ENCODE data around the gene KIN. TPM values are rescaled to one million over a fixed set of nuclear protein-coding genes. Genes with fewer than 3 reads are reported as not detected.
A peak's percentile ranks its signal among the peaks of the same experiment; 100 is the strongest.
"Not testable (repeated sequence)": the region's sequence is repeated elsewhere in the genome, so short reads cannot be mapped to it uniquely, and the experiment has no call there.

KIN gene
- total RNA-seq, 1 donor: 5.8 TPM

DNA sequence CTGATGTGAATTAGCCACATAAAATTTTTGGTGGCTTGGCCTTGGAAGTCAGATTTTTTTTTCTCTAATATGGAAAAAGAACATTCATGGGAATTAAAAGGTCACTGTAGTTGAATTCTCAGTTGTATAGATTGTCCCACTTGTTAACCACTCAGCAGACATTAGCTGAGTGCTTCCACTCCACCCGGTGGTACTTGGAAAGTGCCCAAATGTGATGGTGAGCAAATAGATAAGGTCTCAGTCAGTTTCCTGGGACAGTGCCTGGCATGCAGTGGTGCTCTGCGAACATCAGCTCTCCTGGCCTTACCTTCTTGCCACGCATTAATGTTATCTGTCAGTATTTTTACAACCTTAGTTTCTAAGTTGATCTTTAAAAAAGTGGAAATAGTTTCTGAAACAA, 1.6 kb upstream of the KIN start:
- no peak for TF ChIP-seq CTCF (IDR thresholded peaks at IDR 0.05; ENCODE audit: extremely low read depth, low read depth, low read length)
- H3K4me3 ChIP-seq (ENCODE audit: insufficient read depth, low read length): peak overlapping the region; percentile 99
- peaks cover 43% of the 10 kb centered on the region for H3K4me1 ChIP-seq (ENCODE audit: insufficient read depth, low read length)
- peak overlapping the region; percentile 100 for H3K4me2 ChIP-seq (ENCODE audit: insufficient read depth, low read length)
- no peak for DNase-seq (ENCODE audit: insufficient read length, low spot score, missing footprints)
- peaks cover 100% of the 10 kb centered on the region for H3K79me2 ChIP-seq (ENCODE audit: insufficient read depth, low read length)
- H4K20me1 ChIP-seq (ENCODE audit: insufficient read depth, low read length): peaks cover 67% of the 10 kb centered on the region
- H3K9me3 ChIP-seq (ENCODE audit: low read depth, low read length): no peaks in the 10 kb centered on the region
- no peaks in the 10 kb centered on the region for H3K27me3 ChIP-seq (ENCODE audit: insufficient read depth, low read length)
- H2AFZ ChIP-seq (ENCODE audit: low read length): no peak overlapping the region
- H3K27ac ChIP-seq (ENCODE audit: low read depth, low read length): peak overlapping the region; percentile 88
- no peaks in the 10 kb centered on the region for H3K36me3 ChIP-seq (ENCODE audit: insufficient read depth, low read length)

DNA sequence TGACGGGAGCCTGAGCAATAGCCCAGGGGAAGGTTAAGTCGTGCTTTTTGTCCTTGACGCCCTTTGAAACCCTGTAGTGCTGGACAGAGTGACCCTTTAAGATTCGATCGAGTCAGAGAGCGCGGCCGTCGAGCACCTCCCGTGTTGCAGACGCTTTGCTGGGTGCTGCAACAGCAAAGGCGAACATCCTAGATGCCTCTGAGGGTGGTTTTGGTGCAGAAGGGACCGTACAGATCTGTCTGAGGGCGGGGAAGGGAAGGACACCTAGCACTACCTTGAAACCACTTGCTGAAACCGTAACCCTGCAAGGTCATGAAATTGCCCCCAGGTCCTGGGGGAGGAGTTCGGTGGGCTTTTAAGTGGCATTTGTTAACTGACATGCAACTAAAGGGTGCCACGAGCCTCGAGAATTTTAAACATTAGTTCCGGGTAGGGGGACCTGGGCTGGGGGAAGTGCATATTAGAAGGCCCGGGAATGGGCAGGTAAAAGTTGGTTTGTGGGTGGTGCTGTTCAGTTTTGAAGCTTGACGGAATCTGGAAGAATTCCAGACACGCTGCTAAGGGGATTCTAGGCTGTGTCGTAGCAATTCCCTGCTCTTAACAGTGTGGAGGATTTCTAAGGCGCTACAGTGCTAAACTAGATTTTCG, 970 bp upstream of the KIN start:
- H3K4me2 ChIP-seq (ENCODE audit: insufficient read depth, low read length): peak overlapping the region; percentile 100
- H3K36me3 ChIP-seq (ENCODE audit: insufficient read depth, low read length): no peaks in the 10 kb centered on the region
- peak overlapping the region; percentile 88 for H3K27ac ChIP-seq (ENCODE audit: low read depth, low read length)
- H3K4me3 ChIP-seq (ENCODE audit: insufficient read depth, low read length): peak overlapping the region; percentile 99
- no peaks in the 10 kb centered on the region for H3K27me3 ChIP-seq (ENCODE audit: insufficient read depth, low read length)
- H2AFZ ChIP-seq (ENCODE audit: low read length): peak overlapping the region; percentile 64
- peaks cover 99% of the 10 kb centered on the region for H3K79me2 ChIP-seq (ENCODE audit: insufficient read depth, low read length)
- peaks cover 64% of the 10 kb centered on the region for H4K20me1 ChIP-seq (ENCODE audit: insufficient read depth, low read length)
- H3K9me3 ChIP-seq (ENCODE audit: low read depth, low read length): no peaks in the 10 kb centered on the region
- H3K4me1 ChIP-seq (ENCODE audit: insufficient read depth, low read length): peaks cover 38% of the 10 kb centered on the region
- no peak for TF ChIP-seq CTCF (IDR thresholded peaks at IDR 0.05; ENCODE audit: extremely low read depth, low read depth, low read length)
- DNase-seq (ENCODE audit: insufficient read length, low spot score, missing footprints): no peak

DNA sequence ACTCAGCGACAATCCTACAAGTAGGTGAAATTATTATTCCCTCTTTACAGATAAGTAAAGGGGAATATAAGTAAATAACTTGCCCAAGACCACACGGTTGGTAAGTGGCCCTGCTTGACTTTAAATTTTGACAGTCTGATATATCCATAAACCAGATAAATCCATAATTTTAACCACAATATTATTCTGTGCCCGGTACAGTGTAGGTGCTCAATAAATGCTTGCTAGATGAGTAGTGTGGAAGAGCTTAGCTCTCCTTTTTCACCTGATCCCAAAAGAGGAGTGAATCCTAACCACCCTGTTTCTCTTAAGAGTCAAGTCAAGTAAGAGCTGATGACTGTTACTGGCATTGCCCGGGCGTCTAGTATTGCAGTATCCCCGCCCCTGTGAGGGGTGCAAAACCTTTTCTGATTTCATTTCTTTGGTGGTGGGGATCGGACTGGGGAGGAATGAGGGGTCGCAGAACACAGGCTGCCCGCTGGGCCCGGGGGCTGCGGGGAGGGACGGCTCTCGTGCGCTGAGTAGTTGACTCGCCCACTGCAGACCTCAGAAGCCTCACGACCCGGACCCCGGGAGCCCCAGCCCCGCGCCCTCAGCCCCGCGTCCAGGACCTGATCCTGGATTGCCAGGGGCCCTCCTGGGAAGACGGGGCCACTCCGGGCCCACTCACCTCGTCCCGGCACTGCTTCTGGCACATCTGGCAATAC, 490 bp downstream of the KIN start:
- H2AFZ ChIP-seq (ENCODE audit: low read length): peak overlapping the region; percentile 99
- peaks cover 98% of the 10 kb centered on the region for H3K79me2 ChIP-seq (ENCODE audit: insufficient read depth, low read length)
- no peak for TF ChIP-seq CTCF (IDR thresholded peaks at IDR 0.05; ENCODE audit: extremely low read depth, low read depth, low read length)
- peaks cover 60% of the 10 kb centered on the region for H4K20me1 ChIP-seq (ENCODE audit: insufficient read depth, low read length)
- peak overlapping the region; percentile 99 for H3K4me3 ChIP-seq (ENCODE audit: insufficient read depth, low read length)
- H3K36me3 ChIP-seq (ENCODE audit: insufficient read depth, low read length): no peaks in the 10 kb centered on the region
- H3K4me1 ChIP-seq (ENCODE audit: insufficient read depth, low read length): peaks cover 29% of the 10 kb centered on the region
- DNase-seq (ENCODE audit: insufficient read length, low spot score, missing footprints): no peak
- no peaks in the 10 kb centered on the region for H3K9me3 ChIP-seq (ENCODE audit: low read depth, low read length)
- H3K27me3 ChIP-seq (ENCODE audit: insufficient read depth, low read length): no peaks in the 10 kb centered on the region
- peak overlapping the region; percentile 88 for H3K27ac ChIP-seq (ENCODE audit: low read depth, low read length)
- H3K4me2 ChIP-seq (ENCODE audit: insufficient read depth, low read length): peak overlapping the region; percentile 100

GRCh38 chr10:7786430-7786829, 1.4 kb downstream of the KIN start:
- H3K9me3 ChIP-seq (ENCODE audit: low read depth, low read length): no peaks in the 10 kb centered on the region
- no peak for TF ChIP-seq CTCF (IDR thresholded peaks at IDR 0.05; ENCODE audit: extremely low read depth, low read depth, low read length)
- no peak overlapping the region for H3K27ac ChIP-seq (ENCODE audit: low read depth, low read length)
- no peak for DNase-seq (ENCODE audit: insufficient read length, low spot score, missing footprints)
- peak overlapping the region; percentile 99 for H3K4me3 ChIP-seq (ENCODE audit: insufficient read depth, low read length)
- H3K4me1 ChIP-seq (ENCODE audit: insufficient read depth, low read length): peaks cover 25% of the 10 kb centered on the region
- H4K20me1 ChIP-seq (ENCODE audit: insufficient read depth, low read length): peaks cover 54% of the 10 kb centered on the region
- H3K4me2 ChIP-seq (ENCODE audit: insufficient read depth, low read length): peak overlapping the region; percentile 100
- no peaks in the 10 kb centered on the region for H3K27me3 ChIP-seq (ENCODE audit: insufficient read depth, low read length)
- no peak overlapping the region for H2AFZ ChIP-seq (ENCODE audit: low read length)
- peaks cover 96% of the 10 kb centered on the region for H3K79me2 ChIP-seq (ENCODE audit: insufficient read depth, low read length)
- no peaks in the 10 kb centered on the region for H3K36me3 ChIP-seq (ENCODE audit: insufficient read depth, low read length)

DNA sequence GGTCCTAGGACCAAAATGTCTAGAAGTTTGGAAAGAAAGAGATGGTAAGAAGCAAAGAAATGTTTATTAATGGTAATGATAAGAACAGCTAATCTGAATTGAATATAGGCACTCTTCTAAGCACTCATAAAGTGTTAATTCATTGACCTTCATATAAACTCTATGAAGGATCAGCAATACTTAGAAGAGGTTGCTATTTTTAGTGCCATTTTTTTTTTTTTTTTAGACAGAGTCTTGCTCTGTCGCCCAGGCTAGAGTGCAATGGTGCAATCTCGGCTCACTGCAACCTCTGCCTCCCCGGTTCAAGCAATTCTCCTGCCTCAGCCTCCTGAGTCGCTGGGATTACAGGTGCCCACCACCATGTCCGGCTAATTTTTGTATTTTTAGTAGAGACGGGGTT, 5.6 kb downstream of the KIN start:
- H3K4me1 ChIP-seq (ENCODE audit: insufficient read depth, low read length); DNase-seq (ENCODE audit: insufficient read length, low spot score, missing footprints); H3K4me2 ChIP-seq (ENCODE audit: insufficient read depth, low read length); H3K4me3 ChIP-seq (ENCODE audit: insufficient read depth, low read length); H2AFZ ChIP-seq (ENCODE audit: low read length); H3K9me3 ChIP-seq (ENCODE audit: low read depth, low read length); H3K27me3 ChIP-seq (ENCODE audit: insufficient read depth, low read length); H3K27ac ChIP-seq (ENCODE audit: low read depth, low read length): not testable (repeated sequence)
- peaks cover 29% of the 10 kb centered on the region for H4K20me1 ChIP-seq (ENCODE audit: insufficient read depth, low read length)
- H3K36me3 ChIP-seq (ENCODE audit: insufficient read depth, low read length): peaks cover 34% of the 10 kb centered on the region
- peaks cover 66% of the 10 kb centered on the region for H3K79me2 ChIP-seq (ENCODE audit: insufficient read depth, low read length)

Data from osteoblast (primary cell).